Ovary (tissue), 9 donors: Measurements from ENCODE around the gene ZFHX2. TPM values are rescaled to one million over a fixed set of nuclear protein-coding genes. Genes with fewer than 3 reads are reported as not detected.

Experiments
- DNase-seq, 5 donors: peaks; one replicate each; pipeline ENCODE4 v3.0.0-alpha.2; 2019 to 2020
- H3K27ac ChIP-seq, 2 donors: fragments of 200-600 bp; one replicate each; pipeline versions ENCODE4 v1.5.1 to v1.8.0; 2019 to 2022
- H3K27me3 ChIP-seq: fragments of 200-600 bp; one replicate; pipeline ENCODE4 v1.8.0; 2022
- H3K36me3 ChIP-seq: fragments of 200-600 bp; sonication (generic); one replicate; pipeline ENCODE4 v1.5.1; 2019
- H3K4me1 ChIP-seq: one replicate; pipeline ENCODE4 v1.8.1; 2013; ENCODE audit warnings: mild to moderate bottlenecking, moderate library complexity; ENCODE audit not compliant: insufficient read depth
- H3K4me3 ChIP-seq: fragments of 200-600 bp; sonication (generic); one replicate; pipeline ENCODE4 v1.5.1; 2017
- H3K9me3 ChIP-seq, 2 donors: fragments of 200-600 bp in 1 of 2; sonication (generic) in 1 of 2; one replicate each; pipeline versions ENCODE4 v1.5.1 to v1.8.1; 2013 to 2019; ENCODE audit warnings: mild to moderate bottlenecking in 1 of 2, moderate library complexity in 1 of 2
- EP300 ChIP-seq: sonication (generic); formaldehyde crosslinking; IDR thresholded peaks from one replicate; pipeline ENCODE4 v1.6.1; 2017; ENCODE audit warnings: antibody characterized with exemption
- POLR2A ChIP-seq: fragments of 450-650 bp; IDR thresholded peaks from one replicate; pipeline ENCODE4 v1.6.1; 2017; ENCODE audit warnings: antibody characterized with exemption, mild to moderate bottlenecking, moderate library complexity
- WGBS, 3 donors: extraction: QIAGEN DNeasy Blood & Tissue Kit in 1 of 3; methylation state at CpG; one replicate each; pipeline versions ENCODE4 v1.1.5 to v1.1.7; 2013 to 2017; 5-methylcytosine and 5-hydroxymethylcytosine counted together
- intact Hi-C, 4 donors: fragments of 100-400 bp; cut with DNase I; formaldehyde crosslinking; loops; one replicate each; pipeline versions ENCODE4 v1.11.0 to v1.15.1; 2022 to 2023
- polyA plus RNA-seq, 2 donors: library from polyadenylated mRNA; stranded (reverse); fragments of 200-250 nt in 1 of 2; fragments of 350-450 nt in 1 of 2; fragmentation: Illumina TruSeq in 1 of 2; extraction: RNeasy Lipid Tissue Mini Kit (QIAGEN cat#74804) in 1 of 2; gene quantifications; one replicate each; pipeline ENCODE4 v1.2.3, GENCODE V29; 2013 to 2014
- total RNA-seq, 7 donors: library from RNA; depleted of rRNA in 2 of 7; stranded (reverse); fragments of >200 nt in 2 of 7; fragmentation: NEBNext Ultra II Directional in 3 of 7; extraction: Animal tissue kit (Norgen Biotek cat#: 25700) in 3 of 7; gene quantifications; one replicate each; pipeline versions ENCODE4 v1.1.0 to v1.2.4, GENCODE V29; 2016 to 2023
- TF ChIP-seq, protein P1 (sequence below), 3 donors: fragments of 450-650 bp in 2 of 3; fragments of 200-600 bp in 1 of 3; IDR thresholded peaks; one replicate each; pipeline versions ENCODE4 v1.5.1 to v1.8.0; 2016 to 2022; ENCODE audit warnings: antibody characterized with exemption in 3 of 3, mild to moderate bottlenecking in 1 of 3
- donor health status: DM: no; HTN: no; CAD: no; lungs with moderate emphysema.
- donor health status: DM: no; HTN: no; CAD: no.
- donor health status: Bipolar disorder and iron deficiency.
- donor health status: DM: yes; HTN: yes; CAD: no.
- donor health status: DM: no; HTN: no; CAD: no.
- donor health status: DM: yes; HTN: yes; CAD: no.

ZFHX2 gene
- total and polyA plus RNA-seq, 9 donors = 0.34 to 2.3 (median 1.1) TPM

GRCh38 chr14:23557521-23557920, 6.0 kb upstream of the ZFHX2 start:
- Histone ChIP-seq H3K27me3 (no peaks in the 10 kb centered on the region), H3K27ac (no peak overlapping the region), H3K4me3 (no peak overlapping the region), H3K4me1 (peaks cover 6% of the 10 kb centered on the region), H3K36me3 (no peaks in the 10 kb centered on the region), H3K9me3 (no peaks in the 10 kb centered on the region)
- WGBS, 3 donors = 14 to 23% (median 20%) methylated on average over 2 of the region's 2 CpGs
- intact Hi-C loops = loop anchor here in 1 of 4 donors (10.0 kb wide), 1 partner anchor 233 kb away; the partner anchor contains the start of gene PABPN1
- TF ChIP-seq EP300 = no peak
- TF ChIP-seq, protein P1, sequence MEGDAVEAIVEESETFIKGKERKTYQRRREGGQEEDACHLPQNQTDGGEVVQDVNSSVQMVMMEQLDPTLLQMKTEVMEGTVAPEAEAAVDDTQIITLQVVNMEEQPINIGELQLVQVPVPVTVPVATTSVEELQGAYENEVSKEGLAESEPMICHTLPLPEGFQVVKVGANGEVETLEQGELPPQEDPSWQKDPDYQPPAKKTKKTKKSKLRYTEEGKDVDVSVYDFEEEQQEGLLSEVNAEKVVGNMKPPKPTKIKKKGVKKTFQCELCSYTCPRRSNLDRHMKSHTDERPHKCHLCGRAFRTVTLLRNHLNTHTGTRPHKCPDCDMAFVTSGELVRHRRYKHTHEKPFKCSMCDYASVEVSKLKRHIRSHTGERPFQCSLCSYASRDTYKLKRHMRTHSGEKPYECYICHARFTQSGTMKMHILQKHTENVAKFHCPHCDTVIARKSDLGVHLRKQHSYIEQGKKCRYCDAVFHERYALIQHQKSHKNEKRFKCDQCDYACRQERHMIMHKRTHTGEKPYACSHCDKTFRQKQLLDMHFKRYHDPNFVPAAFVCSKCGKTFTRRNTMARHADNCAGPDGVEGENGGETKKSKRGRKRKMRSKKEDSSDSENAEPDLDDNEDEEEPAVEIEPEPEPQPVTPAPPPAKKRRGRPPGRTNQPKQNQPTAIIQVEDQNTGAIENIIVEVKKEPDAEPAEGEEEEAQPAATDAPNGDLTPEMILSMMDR (IDR thresholded peaks at IDR 0.05) = no peak
- no peak for TF ChIP-seq POLR2A
- no peak for DNase-seq

GRCh38 chr14:23556700-23557440, 5.3 kb upstream of the ZFHX2 start:
- Histone ChIP-seq H3K27ac (peak overlapping the region; percentile 82 to 89), H3K4me3 (peak overlapping the region; percentile 72), H3K9me3 (no peaks in the 10 kb centered on the region), H3K36me3 (no peaks in the 10 kb centered on the region), H3K27me3 (no peaks in the 10 kb centered on the region), H3K4me1 (peaks cover 6% of the 10 kb centered on the region)
- intact Hi-C loops = loop anchor here in 1 of 4 donors (10.0 kb wide), 1 partner anchor 232 kb away; the partner anchor contains the start of gene PABPN1
- TF ChIP-seq POLR2A (no peak), EP300 (no peak)
- TF ChIP-seq, protein P1 (IDR thresholded peaks at IDR 0.05) = no peak
- no peak for DNase-seq
- WGBS, 3 donors = 28 to 45% (median 34%) methylated on average over 15 to 17 of the region's 17 CpGs

GRCh38 chr14:23555882-23556699, 4.5 kb upstream of the ZFHX2 start, which contains the start of gene THTPA:
THTPA (plus strand) TSS chr14:23556271; CDS start chr14:23556758, 487 bp downstream.
- H3K4me3 ChIP-seq = peak within 1 kb of the TSS; percentile 72
- WGBS, 3 donors = 0% methylated on average over 35 to 54 of the region's 54 CpGs
- peak within 1 kb of the TSS; percentile 82 to 89 for H3K27ac ChIP-seq
- H3K27me3 ChIP-seq = no peaks in the 10 kb centered on the region
- H3K4me1 ChIP-seq = peaks cover 6% of the 10 kb centered on the region
- H3K36me3 ChIP-seq = no peaks in the 10 kb centered on the region
- H3K9me3 ChIP-seq = no peaks in the 10 kb centered on the region
- intact Hi-C loops = loop anchor here in 1 of 4 donors (10.0 kb wide), 1 partner anchor 231 kb away; the partner anchor contains the start of gene PABPN1
- peak; percentile 88 to 94 (median 91) for DNase-seq
- TF ChIP-seq POLR2A (no peak), EP300 (no peak)
- TF ChIP-seq, protein P1 (IDR thresholded peaks at IDR 0.05) = no peak

- H3K4me1 ChIP-seq = peaks cover 9% of the 10 kb centered on the region
- H3K4me3 ChIP-seq = peak overlapping the region; percentile 72
- WGBS, 3 donors = 0 to 2% (median 1%) methylated on average over 14 of the region's 14 CpGs
- H3K9me3 ChIP-seq = no peaks in the 10 kb centered on the region
- intact Hi-C loops = loop anchor here in 1 of 4 donors (10.0 kb wide), 1 partner anchor 231 kb away; the partner anchor contains the start of gene PABPN1
- no peaks in the 10 kb centered on the region for H3K36me3 ChIP-seq
- peak overlapping the region in 1 of 2 donors; percentile 89 for H3K27ac ChIP-seq
- peak in 1 of 5 donors; percentile 6 for DNase-seq
- no peaks in the 10 kb centered on the region for H3K27me3 ChIP-seq
- TF ChIP-seq, protein P1 (IDR thresholded peaks at IDR 0.05) = no peak
- TF ChIP-seq EP300 = no peak
- TF ChIP-seq POLR2A = no peak
These were observed 3.9 kb upstream of the ZFHX2 start for GRCh38 chr14:23555533-23555881.
